ENCODE measurements around the gene ING2.
"Not testable (repeated sequence)": the region's sequence is repeated elsewhere in the genome, so short reads cannot be mapped to it uniquely, and the experiment has no call there.

The ING2 gene

DNA sequence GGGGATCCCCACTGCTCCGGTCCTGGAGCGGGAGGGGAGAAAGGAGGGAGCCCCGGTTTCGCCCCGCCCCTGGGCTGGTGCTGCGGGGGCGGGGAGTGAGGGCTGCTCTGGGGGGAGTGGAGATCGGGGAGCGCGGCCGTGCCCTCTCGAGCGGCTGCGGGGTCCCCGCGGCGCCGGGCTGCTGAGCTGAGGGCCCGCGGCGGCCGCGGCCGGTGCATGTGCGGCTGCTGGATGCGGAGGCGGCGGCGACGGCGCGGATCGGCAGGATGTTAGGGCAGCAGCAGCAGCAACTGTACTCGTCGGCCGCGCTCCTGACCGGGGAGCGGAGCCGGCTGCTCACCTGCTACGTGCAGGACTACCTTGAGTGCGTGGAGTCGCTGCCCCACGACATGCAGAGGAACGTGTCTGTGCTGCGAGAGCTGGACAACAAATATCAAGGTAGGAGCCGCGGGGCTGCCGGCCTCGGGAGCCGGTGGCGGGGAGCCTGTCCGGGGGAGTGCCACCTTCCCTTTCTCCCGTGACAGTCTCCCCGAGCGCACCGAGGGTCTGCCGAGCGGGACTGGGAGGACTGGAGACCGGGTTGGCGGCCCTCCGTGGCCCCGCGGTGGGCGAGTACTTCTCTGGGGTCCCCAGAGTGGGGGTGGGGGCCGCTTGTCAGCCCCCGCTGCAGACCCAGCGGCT lies at the start of gene ING2:
Gene ING2, plus strand, starts transcription at position 129 of the 681 bp plus-strand sequence. Its CDS starts 138 bp downstream, at position 267.
- DNase-seq: no peak

- DNase-seq: no peak
Observed at GRCh38 chr4:183455431-183456195, 49.2 kb upstream of the ING2 start.

GRCh38 chr4:183458005-183458404 lies 46.9 kb upstream of the ING2 start:
- DNase-seq: no peak

- not testable (repeated sequence) for DNase-seq
Observed at GRCh38 chr4:183463903-183464619, 40.8 kb upstream of the ING2 start.

DNA sequence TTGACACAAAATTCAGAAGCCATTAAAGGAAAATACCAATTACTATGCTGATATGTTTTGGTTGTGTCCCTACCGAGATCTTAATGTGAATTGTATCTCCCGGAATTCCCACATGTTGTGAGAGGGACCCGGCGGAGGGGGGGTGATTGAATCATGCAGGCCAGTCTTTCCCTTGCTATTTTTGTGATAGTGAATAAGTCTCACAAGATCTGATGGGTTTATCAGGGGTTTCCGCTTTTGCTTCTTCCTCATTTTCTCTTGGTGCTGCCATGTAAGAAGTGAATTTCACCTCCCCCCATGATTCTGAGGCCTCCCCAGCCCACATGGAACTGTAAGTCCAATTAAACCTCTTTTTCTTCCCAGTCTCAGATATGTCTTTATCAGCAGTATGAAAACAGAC lies 39.0 kb upstream of the ING2 start:
- DNase-seq: not testable (repeated sequence)

- no peak for DNase-seq
Observed at GRCh38 chr4:183467246-183467645, 37.6 kb upstream of the ING2 start.

DNA sequence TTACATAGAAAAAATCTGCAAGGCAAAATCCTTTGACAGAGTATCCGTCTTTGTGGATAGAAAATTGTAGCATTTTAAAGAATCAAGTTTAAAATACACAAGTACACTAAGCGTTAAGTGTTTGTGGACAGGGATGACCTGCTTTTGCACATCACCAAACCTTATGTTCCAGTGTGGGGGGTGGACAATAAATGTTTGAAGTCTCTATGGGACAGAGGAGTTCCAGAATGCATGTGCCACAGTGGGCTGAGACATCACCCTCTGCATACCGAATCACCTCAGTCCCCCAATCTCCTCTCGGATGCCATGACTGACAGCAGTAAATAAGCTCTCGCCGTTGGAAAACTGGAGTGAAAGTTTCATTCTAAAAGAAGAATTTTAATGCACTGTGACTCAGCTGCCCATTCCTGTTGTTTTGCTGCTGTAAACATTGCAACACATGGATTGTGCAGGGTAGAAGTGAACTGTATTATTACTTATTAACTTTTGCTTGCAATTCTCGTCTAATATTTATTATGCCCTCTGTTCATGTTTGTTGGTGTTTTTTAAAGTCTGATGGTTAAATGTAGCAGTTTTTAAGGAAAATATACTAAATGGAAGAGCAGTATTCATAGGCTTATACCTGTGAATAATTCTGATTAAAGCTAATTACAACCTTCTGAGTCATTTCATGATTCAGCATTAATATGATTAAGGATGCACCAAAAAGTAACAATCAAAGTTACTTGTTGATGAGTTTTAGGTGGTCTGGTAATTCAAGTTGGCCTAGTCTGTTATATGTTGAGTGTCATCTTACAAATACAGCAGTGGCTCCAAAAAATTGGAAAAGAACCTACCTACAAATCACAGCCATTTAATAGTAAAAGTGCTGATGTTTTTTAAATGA lies 36.4 kb upstream of the ING2 start:
- no peak for DNase-seq

DNA sequence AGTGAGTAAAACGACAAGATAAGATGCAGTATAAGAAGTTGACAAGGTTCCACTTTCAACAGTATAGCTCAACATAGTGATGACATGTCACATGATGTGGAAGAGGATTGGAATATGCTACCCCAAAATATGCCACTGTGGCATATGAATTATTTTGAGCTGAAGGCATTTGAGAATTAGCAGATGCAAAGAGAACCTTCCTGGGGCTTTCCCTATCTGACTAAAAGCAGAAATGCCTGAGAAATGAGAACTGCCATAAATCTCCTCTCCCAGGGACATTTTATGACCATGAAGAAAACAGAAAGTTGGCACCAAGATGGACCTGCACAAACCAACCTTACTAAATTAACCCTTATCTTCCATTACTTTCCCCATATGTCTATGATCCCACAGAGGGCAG lies 35.6 kb upstream of the ING2 start:
- DNase-seq: no peak

DNA sequence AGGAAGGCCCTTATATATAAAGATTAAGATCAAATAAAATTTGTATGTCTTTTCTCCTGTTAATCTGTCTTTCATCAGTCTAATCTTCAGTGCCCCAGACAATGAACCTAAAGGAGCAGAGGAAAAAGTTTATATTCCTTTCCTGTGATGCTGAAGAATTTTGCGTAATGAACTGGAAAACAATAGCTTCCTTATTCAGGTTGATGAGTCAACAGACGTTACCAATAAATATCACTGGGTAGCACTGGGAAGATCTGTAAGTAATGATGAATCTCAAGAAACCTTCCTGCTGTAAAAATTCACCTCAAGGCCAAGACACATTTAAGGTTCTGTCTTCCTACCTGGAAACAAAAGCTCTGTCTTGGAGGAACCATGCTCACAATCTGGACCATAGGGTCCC lies 34.9 kb upstream of the ING2 start:
- DNase-seq: no peak

GRCh38 chr4:183470821-183471220 lies 34.0 kb upstream of the ING2 start:
- DNase-seq: no peak

GRCh38 chr4:183471946-183472708 lies 32.7 kb upstream of the ING2 start:
- peak; percentile 83 for DNase-seq

GRCh38 chr4:183478123-183478522 lies 26.7 kb upstream of the ING2 start:
- no peak for DNase-seq

DNA sequence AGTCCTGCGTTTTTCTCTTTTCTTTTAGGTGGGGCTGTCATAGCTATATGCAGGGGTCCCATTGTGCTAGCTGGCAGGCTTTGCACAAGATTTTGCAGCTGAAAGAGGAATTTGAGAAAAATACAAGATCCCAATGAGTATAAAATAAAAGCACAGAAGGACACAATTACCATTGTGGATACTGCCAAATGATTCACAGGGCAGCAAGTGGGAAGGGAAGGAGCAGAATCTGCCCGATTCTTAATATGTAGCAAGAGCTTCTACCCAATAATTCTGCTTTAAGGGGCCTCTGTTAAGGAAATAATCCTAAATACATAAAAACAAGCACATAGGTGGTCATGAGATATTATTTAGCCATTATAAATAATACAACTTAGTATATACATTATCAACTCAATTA lies 25.9 kb upstream of the ING2 start:
- no peak for DNase-seq

- not testable (repeated sequence) for DNase-seq
Observed at GRCh38 chr4:183482515-183483095, 22.3 kb upstream of the ING2 start.

- no peak for DNase-seq
Observed at GRCh38 chr4:183483997-183484396, 20.9 kb upstream of the ING2 start.

DNA sequence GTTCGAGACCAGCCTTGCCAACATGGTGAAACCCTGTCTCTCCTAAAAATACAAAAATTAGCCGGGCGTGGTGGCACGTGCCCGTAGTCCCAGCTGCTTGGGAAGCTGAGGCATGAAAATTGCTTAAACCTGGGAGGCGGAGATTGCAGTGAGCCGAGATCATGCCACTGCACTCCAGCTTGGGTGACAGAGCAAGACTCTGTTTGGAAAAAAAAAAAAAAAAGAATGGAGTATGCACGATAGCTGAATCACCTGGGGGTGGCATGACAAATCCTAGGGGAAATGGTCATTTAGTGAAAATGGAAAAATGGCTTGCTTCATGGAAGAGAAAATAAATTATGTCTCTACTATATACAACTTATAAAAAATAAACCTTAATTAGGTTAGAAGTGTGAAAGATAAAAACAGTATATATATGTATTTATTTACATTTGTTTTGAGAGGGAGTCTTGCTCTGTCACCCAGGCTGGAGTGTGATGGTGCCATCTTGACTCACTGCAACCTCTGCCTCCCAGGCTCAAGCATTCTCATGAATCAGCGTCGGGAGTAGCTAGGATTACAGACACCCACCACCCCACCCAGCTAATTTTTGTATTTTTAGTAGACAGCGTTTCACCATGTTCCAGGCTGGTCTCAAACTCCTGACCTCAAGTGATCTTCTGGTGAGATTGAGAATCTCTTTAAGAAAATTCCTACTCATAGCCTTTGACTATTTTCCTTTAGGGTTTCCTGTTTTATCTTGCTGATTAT lies 19.3 kb upstream of the ING2 start:
- no peak for DNase-seq

- DNase-seq: no peak
Observed at GRCh38 chr4:183492791-183493222, 12.1 kb upstream of the ING2 start.

DNA sequence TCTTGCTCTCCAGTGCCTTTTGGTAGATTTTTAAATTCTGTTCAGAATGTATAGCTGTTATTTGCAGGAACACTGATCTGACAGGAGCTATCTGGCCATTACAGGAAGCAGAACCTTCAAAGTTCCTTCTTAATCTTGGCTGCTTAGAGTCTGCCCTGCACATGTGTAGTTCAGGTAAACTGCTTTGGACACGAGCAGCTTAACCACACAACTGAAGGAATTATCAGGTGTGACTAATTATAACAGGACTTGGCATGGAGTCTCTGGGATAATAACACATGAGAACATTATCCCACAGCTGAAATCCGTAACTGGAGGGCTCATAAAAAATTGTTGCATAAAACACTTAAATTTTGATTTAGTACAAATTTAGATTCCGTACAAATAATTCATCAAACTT lies 11.6 kb upstream of the ING2 start:
- no peak for DNase-seq

- no peak for DNase-seq
Observed at GRCh38 chr4:183495184-183495583, 9.7 kb upstream of the ING2 start.

DNA sequence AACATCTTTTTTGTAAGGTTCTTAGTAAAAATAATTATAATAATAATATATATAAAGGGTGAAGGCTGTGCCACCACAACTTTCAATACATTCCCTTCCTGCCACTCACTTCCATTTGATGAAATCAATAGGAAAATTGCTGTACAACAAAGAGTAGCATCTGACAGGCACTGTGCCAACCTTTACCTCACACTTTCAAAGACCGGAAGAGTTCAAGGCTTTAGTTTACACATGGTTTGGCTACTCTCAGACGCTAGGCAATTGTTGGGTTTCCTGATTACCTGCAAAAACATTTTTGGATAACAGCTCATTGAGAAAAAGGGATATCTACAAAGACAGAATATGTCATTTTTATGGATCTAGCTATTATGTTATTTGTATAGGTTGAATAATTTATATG lies 5.5 kb upstream of the ING2 start:
- no peak for DNase-seq

DNA sequence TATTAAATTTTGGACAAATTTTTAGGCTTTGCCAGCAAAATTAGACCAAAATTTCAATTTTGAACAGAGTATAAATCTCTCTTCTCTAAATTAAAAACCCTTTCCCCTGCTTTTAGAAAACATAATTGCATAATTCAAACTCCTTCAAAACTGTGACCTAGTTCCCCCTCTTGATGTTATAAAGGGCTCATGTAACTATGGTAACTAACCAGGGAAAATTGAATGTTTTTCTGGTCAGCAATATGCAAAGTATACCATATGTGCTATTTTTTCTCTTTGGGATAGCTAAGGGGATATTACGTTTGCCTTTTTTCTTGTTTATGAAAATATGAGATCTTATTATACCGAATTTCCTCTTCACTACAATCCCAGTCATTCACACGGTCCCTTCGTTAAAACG lies 5.1 kb upstream of the ING2 start:
- DNase-seq: no peak

Data from stimulated activated CD4-positive, alpha-beta T cell treated with anti-CD3 and anti-CD28 coated beads, Interleukin-12 subunit alpha, Interleukin-12 subunit beta, amount 100 ng/mL, for 4 hours (primary cell).